Type B pancreatic cell (in vitro differentiated cells): ENCODE measurements around the gene ADCK2. TPM values are rescaled to one million over a fixed set of nuclear protein-coding genes. Genes with fewer than 3 reads are reported as not detected.
A peak's percentile ranks its signal among the peaks of the same experiment; 100 is the strongest.

ENCODE experiments used
- DNase-seq: peaks from one replicate; pipeline ENCODE4 v3.0.0; 2021; ENCODE audit warnings: mixed read lengths; ENCODE audit not compliant: unreplicated experiment; ENCODE audit errors: extremely low spot score
- H3K27ac Mint-ChIP-seq: 2 replicates; pipeline ENCODE4 v1.8.0; 2021; ENCODE audit warnings: mild to moderate bottlenecking, mixed read lengths
- H3K27me3 Mint-ChIP-seq: 2 replicates; pipeline ENCODE4 v1.8.0; 2021; ENCODE audit warnings: mixed read lengths
- H3K36me3 Mint-ChIP-seq: 2 replicates; pipeline ENCODE4 v1.8.0; 2021; ENCODE audit warnings: mixed read lengths
- H3K4me1 Mint-ChIP-seq: one replicate; pipeline ENCODE4 v1.8.0; 2021; ENCODE audit warnings: mixed read lengths; ENCODE audit not compliant: unreplicated experiment
- H3K4me3 Mint-ChIP-seq: 2 replicates; pipeline ENCODE4 v1.8.0; 2021; ENCODE audit warnings: mild to moderate bottlenecking, mixed read lengths
- H3K9me3 Mint-ChIP-seq: 2 replicates; pipeline ENCODE4 v1.8.0; 2021; ENCODE audit warnings: mixed read lengths
- total RNA-seq: library from RNA; stranded (reverse); gene quantifications from 2 replicates; pipeline ENCODE4 v1.2.1, GENCODE V29; 2021; ENCODE audit warnings: low replicate concordance
- TF ChIP-seq, protein P1 (sequence below): fragments of 200-600 bp; sonication (generic); conservative IDR thresholded peaks from 2 replicates; pipeline ENCODE4 v1.5.0; 2021; ENCODE audit warnings: antibody characterized with exemption, mild to moderate bottlenecking

The ADCK2 gene
- total RNA-seq, 1 donor from 2014 or later, result 16.3 TPM

DNA sequence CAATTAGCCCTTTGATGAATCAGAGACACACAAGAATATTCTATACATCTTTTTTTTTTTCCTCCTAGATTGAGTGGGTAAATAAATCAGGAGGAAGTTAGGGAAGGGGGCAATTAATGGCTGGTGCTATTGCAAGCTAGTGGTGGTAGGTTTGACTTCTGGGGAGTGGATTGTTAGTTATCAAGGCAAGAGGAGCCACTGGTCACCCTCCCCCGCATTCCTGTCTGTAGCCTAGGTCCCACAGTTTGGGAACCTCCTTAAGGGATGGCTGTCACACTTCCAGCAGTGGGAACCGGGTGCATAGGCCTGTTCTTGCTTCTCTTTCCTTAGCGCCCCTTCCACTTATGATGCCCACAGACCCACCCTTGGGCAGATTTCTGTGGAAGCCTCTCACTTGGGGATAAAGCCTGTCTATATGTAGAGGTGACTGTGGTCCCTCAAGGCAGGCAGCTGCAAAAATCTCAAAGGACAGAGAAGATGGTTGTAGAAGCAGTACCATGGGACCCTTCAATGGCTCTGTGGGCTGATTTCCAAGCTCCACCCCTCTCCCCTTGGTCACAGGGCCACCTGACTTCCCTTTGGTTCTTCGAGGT is 2.3 kb upstream of the ADCK2 start:
- peak overlapping the region; percentile 49 for H3K4me3 Mint-ChIP-seq
- H3K27me3 Mint-ChIP-seq, result no peaks in the 10 kb centered on the region
- no peak overlapping the region for H3K27ac Mint-ChIP-seq
- DNase-seq, result no peak
- H3K36me3 Mint-ChIP-seq, result no peaks in the 10 kb centered on the region
- no peaks in the 10 kb centered on the region for H3K9me3 Mint-ChIP-seq
- peaks cover 20% of the 10 kb centered on the region for H3K4me1 Mint-ChIP-seq
- TF ChIP-seq, protein P1, sequence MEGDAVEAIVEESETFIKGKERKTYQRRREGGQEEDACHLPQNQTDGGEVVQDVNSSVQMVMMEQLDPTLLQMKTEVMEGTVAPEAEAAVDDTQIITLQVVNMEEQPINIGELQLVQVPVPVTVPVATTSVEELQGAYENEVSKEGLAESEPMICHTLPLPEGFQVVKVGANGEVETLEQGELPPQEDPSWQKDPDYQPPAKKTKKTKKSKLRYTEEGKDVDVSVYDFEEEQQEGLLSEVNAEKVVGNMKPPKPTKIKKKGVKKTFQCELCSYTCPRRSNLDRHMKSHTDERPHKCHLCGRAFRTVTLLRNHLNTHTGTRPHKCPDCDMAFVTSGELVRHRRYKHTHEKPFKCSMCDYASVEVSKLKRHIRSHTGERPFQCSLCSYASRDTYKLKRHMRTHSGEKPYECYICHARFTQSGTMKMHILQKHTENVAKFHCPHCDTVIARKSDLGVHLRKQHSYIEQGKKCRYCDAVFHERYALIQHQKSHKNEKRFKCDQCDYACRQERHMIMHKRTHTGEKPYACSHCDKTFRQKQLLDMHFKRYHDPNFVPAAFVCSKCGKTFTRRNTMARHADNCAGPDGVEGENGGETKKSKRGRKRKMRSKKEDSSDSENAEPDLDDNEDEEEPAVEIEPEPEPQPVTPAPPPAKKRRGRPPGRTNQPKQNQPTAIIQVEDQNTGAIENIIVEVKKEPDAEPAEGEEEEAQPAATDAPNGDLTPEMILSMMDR, result no peak

GRCh38 chr7:140671966-140672365 is 779 bp upstream of the ADCK2 start:
- peak overlapping the region; percentile 86 for H3K4me3 Mint-ChIP-seq
- TF ChIP-seq, protein P1, result no peak
- no peaks in the 10 kb centered on the region for H3K27me3 Mint-ChIP-seq
- peaks cover 22% of the 10 kb centered on the region for H3K4me1 Mint-ChIP-seq
- peak overlapping the region; percentile 80 for H3K27ac Mint-ChIP-seq
- no peaks in the 10 kb centered on the region for H3K36me3 Mint-ChIP-seq
- no peaks in the 10 kb centered on the region for H3K9me3 Mint-ChIP-seq
- DNase-seq, result no peak

- Mint-ChIP-seq H3K36me3 (peaks cover 7% of the 10 kb centered on the region), H3K4me3 (peak overlapping the region; percentile 90), H3K9me3 (no peaks in the 10 kb centered on the region), H3K4me1 (peaks cover 22% of the 10 kb centered on the region), H3K27ac (peak overlapping the region; percentile 86), H3K27me3 (no peaks in the 10 kb centered on the region)
- no peak for DNase-seq
- TF ChIP-seq, protein P1, result no peak
These were observed 473 bp downstream of the ADCK2 start for GRCh38 chr7:140673063-140673773.

DNA sequence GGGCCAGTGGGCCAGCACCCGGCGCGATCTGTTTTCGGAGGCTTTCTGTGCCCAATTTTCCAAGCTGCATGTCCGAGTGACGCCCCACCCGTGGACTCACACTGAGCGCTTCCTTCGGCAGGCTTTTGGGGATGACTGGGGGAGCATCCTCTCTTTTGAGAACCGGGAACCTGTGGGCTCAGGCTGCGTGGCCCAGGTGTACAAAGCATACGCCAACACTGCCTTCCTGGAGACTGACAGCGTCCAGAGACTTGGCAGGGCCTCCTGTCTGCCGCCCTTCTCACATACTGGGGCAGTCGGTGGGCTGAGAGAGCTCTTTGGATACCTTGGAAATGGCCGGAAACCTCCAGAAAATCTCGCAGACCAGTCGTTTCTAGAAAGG is 1.0 kb downstream of the ADCK2 start:
- H3K36me3 Mint-ChIP-seq, result peaks cover 9% of the 10 kb centered on the region
- H3K27ac Mint-ChIP-seq, result peak overlapping the region; percentile 86
- H3K9me3 Mint-ChIP-seq, result no peaks in the 10 kb centered on the region
- DNase-seq, result no peak
- H3K4me1 Mint-ChIP-seq, result peaks cover 22% of the 10 kb centered on the region
- H3K27me3 Mint-ChIP-seq, result no peaks in the 10 kb centered on the region
- TF ChIP-seq, protein P1, result no peak
- peak overlapping the region; percentile 90 for H3K4me3 Mint-ChIP-seq

DNA sequence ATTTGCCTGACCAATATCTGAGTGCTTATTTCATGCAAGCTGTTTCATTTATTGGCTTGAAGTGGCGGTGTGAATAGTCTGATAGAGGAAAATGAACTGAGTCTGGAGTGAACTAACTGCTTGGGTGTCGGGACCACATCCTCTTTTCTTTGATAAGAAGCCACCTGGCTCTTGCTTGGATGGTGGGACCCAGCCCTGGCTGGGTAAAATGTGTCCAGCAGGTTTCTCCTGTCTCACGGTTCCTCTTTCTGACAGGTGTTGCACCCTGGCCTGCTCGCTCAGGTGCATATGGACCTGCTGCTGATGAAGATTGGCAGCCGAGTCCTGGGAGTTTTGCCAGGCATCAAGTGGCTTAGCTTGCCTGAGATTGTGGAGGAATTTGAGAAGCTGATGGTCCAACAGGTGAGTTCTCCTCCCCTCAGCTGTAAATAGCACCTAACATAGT is 1.6 kb downstream of the ADCK2 start:
- peak overlapping the region; percentile 90 for H3K4me3 Mint-ChIP-seq
- DNase-seq, result no peak
- H3K36me3 Mint-ChIP-seq, result peaks cover 13% of the 10 kb centered on the region
- peaks cover 22% of the 10 kb centered on the region for H3K4me1 Mint-ChIP-seq
- peak overlapping the region; percentile 86 for H3K27ac Mint-ChIP-seq
- no peaks in the 10 kb centered on the region for H3K27me3 Mint-ChIP-seq
- no peaks in the 10 kb centered on the region for H3K9me3 Mint-ChIP-seq
- TF ChIP-seq, protein P1, result no peak
